Endothelial cell of umbilical vein (primary cell): ENCODE measurements around the gene SCN9A. TPM values are rescaled to one million over a fixed set of nuclear protein-coding genes. Genes with fewer than 3 reads are reported as not detected.

Experiments
- BruUV-seq: library from RNA; stranded (reverse); fragments of 400-500 nt; replicated peaks from 2 replicates; lab custom pipeline; 2021; lab: Mats Ljungman, UMichigan
- CTCF ChIA-PET: fragments of 300-600, 350-600 bp; sonication (Branson Sonifier 250); formaldehyde crosslinking; loops from one replicate; lab custom pipeline; 2021; ENCODE audit warnings: antibody characterized with exemption, inconsistent platforms; lab: Charles Lee
- POLR2A ChIA-PET: fragments of 300-600, 350-600 bp; sonication (Branson Sonifier 250); formaldehyde crosslinking; loops from one replicate; lab custom pipeline; 2021; ENCODE audit warnings: antibody characterized with exemption, inconsistent platforms; lab: Charles Lee
- DNase-seq: peaks from one replicate; pipeline ENCODE4 v3.0.0-alpha.2; 2011; ENCODE audit warnings: low read depth, low spot score
- FAIRE-seq: peaks from 2 replicates; lab custom pipeline; 2011; peaks lifted over from hg19 to GRCh38; lab: Jason Lieb, UNC
- H2AFZ ChIP-seq: 2 replicates; pipeline ENCODE4 v1.6.0; 2012; ENCODE audit warnings: low read depth, low read length, control low read depth, inconsistent platforms
- H3K27ac ChIP-seq: 2 replicates; pipeline ENCODE4 v1.5.1; 2011; ENCODE audit warnings: low read depth, mild to moderate bottlenecking, control low read depth, low read length, moderate library complexity; ENCODE audit not compliant: insufficient read depth
- H3K27me3 ChIP-seq, 2 experiments: 2 replicates each; pipeline versions ENCODE4 v1.6.0 to v1.6.1; 2011; ENCODE audit warnings: low read length in 2 of 2, mixed read lengths in 1 of 2; ENCODE audit not compliant: control insufficient read depth in 2 of 2, insufficient read depth in 2 of 2
- H3K36me3 ChIP-seq, 2 experiments: 2 replicates in 1 of 2; 3 replicates in 1 of 2; pipeline ENCODE4 v1.5.1; 2011; ENCODE audit warnings: low read length in 2 of 2, mild to moderate bottlenecking in 1 of 2, moderate library complexity in 1 of 2; ENCODE audit not compliant: control insufficient read depth in 2 of 2, insufficient read depth in 2 of 2; ENCODE audit errors: extremely low read depth in 1 of 2
- H3K4me1 ChIP-seq: 3 replicates; pipeline ENCODE4 v1.5.1; 2011; ENCODE audit warnings: mild to moderate bottlenecking, low read length; ENCODE audit not compliant: control insufficient read depth, insufficient read depth; ENCODE audit errors: extremely low read depth
- H3K4me2 ChIP-seq: 2 replicates; pipeline ENCODE4 v1.6.1; 2011; ENCODE audit warnings: low read length, control low read depth, mixed read lengths; ENCODE audit not compliant: insufficient read depth
- H3K4me3 ChIP-seq, 3 experiments: fragments of 200-600 bp in 1 of 3; sonication (generic), shearing (Covaris generic) in 1 of 3; replicated peaks in 1 of 3; 2 replicates each; pipeline ENCODE4 v1.5.1; 2011 to 2016; ENCODE audit warnings: control low read depth in 3 of 3, low read length in 3 of 3, mild to moderate bottlenecking in 2 of 3, inconsistent platforms in 1 of 3, low read depth in 1 of 3, moderate library complexity in 1 of 3; ENCODE audit not compliant: insufficient read depth in 1 of 3
- H3K79me2 ChIP-seq: 2 replicates; pipeline ENCODE4 v1.6.0; 2012; ENCODE audit warnings: low read length, inconsistent platforms; ENCODE audit not compliant: control insufficient read depth, insufficient read depth
- H3K9ac ChIP-seq: replicated peaks from 2 replicates; pipeline ENCODE3; 2011; ENCODE audit warnings: low read length, control low read depth; ENCODE audit not compliant: insufficient read depth; ENCODE audit errors: extremely low read depth
- H3K9me1 ChIP-seq: replicated peaks from 3 replicates; pipeline ENCODE4 v1.6.0; 2011; ENCODE audit warnings: mild to moderate bottlenecking, low read length; ENCODE audit not compliant: control insufficient read depth, insufficient read depth; ENCODE audit errors: extremely low read depth
- H3K9me3 ChIP-seq: replicated peaks from 2 replicates; pipeline ENCODE4 v1.5.1; 2012; ENCODE audit warnings: low read length, inconsistent platforms; ENCODE audit not compliant: control insufficient read depth, insufficient read depth
- H4K20me1 ChIP-seq: replicated peaks from 2 replicates; pipeline ENCODE3; 2011; ENCODE audit warnings: mild to moderate bottlenecking, low read length; ENCODE audit not compliant: control insufficient read depth, insufficient read depth; ENCODE audit errors: extremely low read depth
- EZH2 ChIP-seq: IDR thresholded peaks from 2 replicates; pipeline ENCODE4 v1.6.1; 2012; ENCODE audit warnings: borderline replicate concordance, low read depth, mild to moderate bottlenecking, moderate library complexity, low read length, inconsistent platforms; ENCODE audit not compliant: severe bottlenecking
- FOS ChIP-seq: IDR thresholded peaks from 2 replicates; pipeline ENCODE4 v1.6.1; 2011; ENCODE audit warnings: mild to moderate bottlenecking, low read length, moderate library complexity, borderline replicate concordance; ENCODE audit not compliant: insufficient read depth
- GATA2 ChIP-seq: IDR thresholded peaks from 2 replicates; pipeline ENCODE4 v1.7.0; 2011; ENCODE audit warnings: low read depth, mild to moderate bottlenecking, moderate library complexity, mixed read lengths, low read length; ENCODE audit not compliant: insufficient read length, insufficient read depth
- JUN ChIP-seq: IDR thresholded peaks from 2 replicates; pipeline ENCODE4 v1.6.1; 2011; ENCODE audit warnings: borderline replicate concordance, low read depth; ENCODE audit not compliant: insufficient read length, insufficient read depth
- MYC ChIP-seq: IDR thresholded peaks from one replicate; pipeline ENCODE4 v1.6.1; 2011; ENCODE audit warnings: mild to moderate bottlenecking, low read depth, low read length
- POLR2A ChIP-seq: IDR thresholded peaks from 2 replicates; pipeline ENCODE4 v1.6.1; 2012; ENCODE audit warnings: low read depth, mild to moderate bottlenecking, control low read depth, low read length
- POLR2AphosphoS5 ChIP-seq: IDR thresholded peaks from 2 replicates; pipeline ENCODE4 v1.6.1; 2012; ENCODE audit warnings: low read depth, mild to moderate bottlenecking, control low read depth, low read length, moderate library complexity; ENCODE audit not compliant: insufficient read depth
- dilution Hi-C: fragments of 300-500 bp; cut with MboI; formaldehyde crosslinking; loops from one replicate; pipeline ENCODE4 v1.15.0; 2019; ENCODE audit warnings: low sequenced_read_pairs; ENCODE audit not compliant: extremely low pct_ligation_motif_present
- intact Hi-C: fragments of 100-400 bp; cut with micrococcal nuclease; formaldehyde crosslinking; loops from one replicate; pipeline ENCODE4 v1.10.0; 2022
- polyA plus RNA-seq, 4 experiments: library from polyadenylated mRNA; depleted of rRNA in 3 of 4; stranded (reverse) in 3 of 4; unstranded in 1 of 4; fragments of >200 nt; gene quantifications; 2 replicates each; pipeline versions ENCODE4 v1.2.1 to v1.2.3, GENCODE V29; 2011 to 2012; ENCODE audit warnings: missing spikeins in 1 of 4
- total RNA-seq: library from RNA; stranded (reverse); gene quantifications from 2 replicates; pipeline ENCODE4 v1.2.3, GENCODE V29; 2021
- TF ChIP-seq, protein P1 (sequence below): IDR thresholded peaks from 2 replicates; pipeline ENCODE4 v1.6.1; 2011; ENCODE audit not compliant: insufficient read depth, insufficient read length
- TF ChIP-seq, protein P2 (sequence below), 2 donors: IDR thresholded peaks; 1 replicate in 1 of 2; 2 replicates in 1 of 2; pipeline ENCODE4 v1.5.1; 2011; ENCODE audit warnings: low read length in 2 of 2, mild to moderate bottlenecking in 2 of 2, moderate library complexity in 2 of 2, control low read depth in 1 of 2, inconsistent platforms in 1 of 2, low read depth in 1 of 2; ENCODE audit not compliant: insufficient read depth in 1 of 2; ENCODE audit errors: extremely low read depth in 1 of 2

SCN9A gene
- total and polyA plus RNA-seq, 2 donors (not counting 3 experiments of a cell fraction or from before 2014, with no cell fraction given), result 0.88 to 1.6 TPM

DNA sequence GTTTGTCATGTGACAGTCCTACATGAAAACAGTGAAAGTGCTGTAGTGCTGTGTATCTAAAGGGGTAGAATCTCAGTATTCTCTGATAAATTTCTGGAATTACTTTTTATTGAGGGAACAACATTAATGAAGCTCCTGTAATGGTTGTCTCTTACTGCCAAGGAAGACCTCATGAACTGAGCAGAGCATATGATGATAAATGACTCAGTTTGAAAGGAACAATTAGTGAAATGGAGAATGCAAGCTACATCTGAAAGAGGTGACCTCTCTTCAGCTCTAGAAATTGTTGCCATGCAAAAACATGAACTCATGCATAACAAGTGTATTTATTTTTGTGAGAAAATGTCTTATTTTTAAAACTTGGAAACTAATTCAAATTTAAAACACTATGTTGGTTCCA lies 93.6 kb downstream of the SCN9A start:
- no peaks in the 10 kb centered on the region for H3K4me1 ChIP-seq
- DNase-seq, result no peak
- H3K9ac ChIP-seq, result no peak overlapping the region
- ChIA-PET POLR2A (no interaction called here), CTCF (interaction anchor here (1.1 to 1.4 kb wide), 2 partner anchors 14 to 79 kb away, joined by 3 to 4 read pairs; no protein-coding TSS in a partner anchor)
- no peaks in the 10 kb centered on the region for H3K36me3 ChIP-seq
- no TSS peak for BruUV-seq
- H3K4me3 ChIP-seq, result no peak overlapping the region
- H4K20me1 ChIP-seq, result no peaks in the 10 kb centered on the region
- no peaks in the 10 kb centered on the region for H3K9me3 ChIP-seq
- dilution Hi-C loops, result no loop called here
- intact Hi-C loops, result no loop called here
- no peak overlapping the region for H3K27ac ChIP-seq
- TF ChIP-seq FOS (no peak), GATA2 (no peak)
- no peak for FAIRE-seq
- H3K27me3 ChIP-seq, result no peaks in the 10 kb centered on the region
- H3K4me2 ChIP-seq, result no peak overlapping the region
- H3K9me1 ChIP-seq, result no peaks in the 10 kb centered on the region
- no peaks in the 10 kb centered on the region for H3K79me2 ChIP-seq
- no peak overlapping the region for H2AFZ ChIP-seq

DNA sequence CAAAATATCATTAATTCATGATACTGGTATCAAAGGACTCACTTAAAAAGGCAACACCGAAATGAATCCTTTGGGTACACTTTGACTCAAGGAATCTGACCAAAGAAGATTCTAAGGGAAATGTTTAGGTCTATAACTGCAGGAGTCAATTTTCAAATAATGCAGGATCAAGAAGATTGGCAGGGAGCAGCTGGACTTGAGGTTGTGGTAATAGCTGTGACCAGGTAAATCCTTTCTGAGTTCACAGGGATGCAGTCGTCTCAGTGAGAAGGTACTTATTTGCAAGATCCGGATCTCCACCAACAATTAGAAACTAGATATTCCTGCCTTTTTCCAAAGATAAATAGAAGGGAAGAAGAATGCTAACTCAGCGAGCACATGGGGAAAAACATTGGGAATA lies 96.9 kb downstream of the SCN9A start:
- Histone ChIP-seq H3K79me2 (no peaks in the 10 kb centered on the region), H3K9me1 (no peaks in the 10 kb centered on the region), H2AFZ (no peak overlapping the region), H3K4me2 (no peak overlapping the region), H3K4me1 (no peaks in the 10 kb centered on the region), H3K9ac (no peak overlapping the region), H3K27me3 (no peaks in the 10 kb centered on the region), H3K27ac (no peak overlapping the region), H3K4me3 (no peak overlapping the region), H4K20me1 (no peaks in the 10 kb centered on the region), H3K9me3 (no peaks in the 10 kb centered on the region), H3K36me3 (no peaks in the 10 kb centered on the region)
- intact Hi-C loops (no loop called here), dilution Hi-C loops (no loop called here)
- FAIRE-seq (no peak), DNase-seq (no peak)
- no TSS peak for BruUV-seq
- ChIA-PET POLR2A (no interaction called here), CTCF (interaction anchor here (1.1 kb wide), 1 partner anchor 19 kb away, joined by 3 read pairs; no protein-coding TSS in a partner anchor)
- TF ChIP-seq, protein P1, sequence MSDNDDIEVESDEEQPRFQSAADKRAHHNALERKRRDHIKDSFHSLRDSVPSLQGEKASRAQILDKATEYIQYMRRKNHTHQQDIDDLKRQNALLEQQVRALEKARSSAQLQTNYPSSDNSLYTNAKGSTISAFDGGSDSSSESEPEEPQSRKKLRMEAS, result no peak
- TF ChIP-seq POLR2A (no peak), MYC (no peak), FOS (no peak), EZH2 (no peak), GATA2 (no peak), POLR2AphosphoS5 (no peak), JUN (no peak)
- TF ChIP-seq, protein P2, sequence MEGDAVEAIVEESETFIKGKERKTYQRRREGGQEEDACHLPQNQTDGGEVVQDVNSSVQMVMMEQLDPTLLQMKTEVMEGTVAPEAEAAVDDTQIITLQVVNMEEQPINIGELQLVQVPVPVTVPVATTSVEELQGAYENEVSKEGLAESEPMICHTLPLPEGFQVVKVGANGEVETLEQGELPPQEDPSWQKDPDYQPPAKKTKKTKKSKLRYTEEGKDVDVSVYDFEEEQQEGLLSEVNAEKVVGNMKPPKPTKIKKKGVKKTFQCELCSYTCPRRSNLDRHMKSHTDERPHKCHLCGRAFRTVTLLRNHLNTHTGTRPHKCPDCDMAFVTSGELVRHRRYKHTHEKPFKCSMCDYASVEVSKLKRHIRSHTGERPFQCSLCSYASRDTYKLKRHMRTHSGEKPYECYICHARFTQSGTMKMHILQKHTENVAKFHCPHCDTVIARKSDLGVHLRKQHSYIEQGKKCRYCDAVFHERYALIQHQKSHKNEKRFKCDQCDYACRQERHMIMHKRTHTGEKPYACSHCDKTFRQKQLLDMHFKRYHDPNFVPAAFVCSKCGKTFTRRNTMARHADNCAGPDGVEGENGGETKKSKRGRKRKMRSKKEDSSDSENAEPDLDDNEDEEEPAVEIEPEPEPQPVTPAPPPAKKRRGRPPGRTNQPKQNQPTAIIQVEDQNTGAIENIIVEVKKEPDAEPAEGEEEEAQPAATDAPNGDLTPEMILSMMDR (IDR thresholded peaks at IDR 0.05; ENCODE audit: extremely low read depth in 1 of 2, insufficient read depth in 1 of 2, low read depth in 1 of 2, low read length in 2 of 2), result no peak
